GM21619 (cell line): Measurements from ENCODE around the gene ATP2B2.
"Not testable (repeated sequence)": the region's sequence is repeated elsewhere in the genome, so short reads cannot be mapped to it uniquely, and the experiment has no call there.

Source experiments
- ATAC-seq: cut with Tn5 transposase; IDR thresholded peaks from one replicate; pipeline ENCODE4 v1.9.1; 2021; ENCODE audit not compliant: unreplicated experiment

Gene ATP2B2

DNA sequence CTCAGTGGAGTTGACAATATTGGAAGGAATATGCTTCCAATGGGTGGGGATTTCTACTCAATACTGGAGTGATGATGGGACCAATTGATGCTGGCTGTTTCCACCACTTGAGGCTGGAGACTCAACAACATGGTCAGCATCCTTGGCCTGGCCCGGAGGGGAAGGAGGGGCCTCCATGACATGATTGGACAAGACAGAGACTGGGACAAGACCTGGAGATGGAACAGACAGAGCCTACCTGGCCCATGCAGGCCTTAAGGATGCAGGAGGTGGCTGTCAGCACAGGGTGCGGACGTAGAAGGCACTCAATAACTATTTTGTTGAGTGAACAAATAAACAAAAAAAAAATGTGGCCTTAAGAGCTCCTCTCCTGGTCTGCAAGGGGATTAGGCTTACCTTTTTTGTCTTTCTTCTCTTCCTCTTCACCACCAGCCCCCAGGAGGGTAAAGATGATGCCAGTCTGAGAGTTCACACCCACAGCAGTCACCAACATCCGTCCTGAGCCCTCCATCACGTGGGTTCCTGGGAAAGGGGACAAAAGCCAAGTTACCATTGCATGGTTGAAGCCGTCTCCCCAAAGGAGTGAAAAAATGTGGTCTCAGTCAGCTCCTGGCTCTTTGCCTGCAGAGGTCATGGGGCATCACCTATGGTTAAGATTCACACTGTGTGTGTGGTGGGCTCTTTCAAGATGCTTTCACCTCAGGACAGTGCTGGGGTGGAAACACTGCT lies 117.3 kb downstream of the ATP2B2 start:
- ATAC-seq: no peak

DNA sequence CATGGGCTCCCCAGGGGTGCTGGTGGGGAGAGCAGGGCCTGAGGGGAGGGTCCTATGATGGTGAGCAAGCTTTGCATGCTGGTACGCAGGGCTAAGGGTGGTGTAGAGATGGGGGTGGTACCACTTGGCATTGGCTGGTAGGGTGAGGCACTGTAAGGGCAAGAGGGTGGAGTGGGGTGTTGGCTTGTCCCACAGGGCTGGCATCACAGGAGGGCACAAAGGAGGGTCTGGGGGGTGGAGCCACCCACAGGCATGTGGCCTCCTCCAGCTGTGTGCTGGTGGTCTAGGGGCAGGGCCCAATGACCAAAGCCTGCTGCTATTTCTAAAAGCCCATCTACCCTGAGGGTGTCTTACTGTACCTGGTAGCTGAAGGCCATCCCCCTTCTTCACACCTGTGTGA lies 119.3 kb downstream of the ATP2B2 start:
- ATAC-seq: no peak

DNA sequence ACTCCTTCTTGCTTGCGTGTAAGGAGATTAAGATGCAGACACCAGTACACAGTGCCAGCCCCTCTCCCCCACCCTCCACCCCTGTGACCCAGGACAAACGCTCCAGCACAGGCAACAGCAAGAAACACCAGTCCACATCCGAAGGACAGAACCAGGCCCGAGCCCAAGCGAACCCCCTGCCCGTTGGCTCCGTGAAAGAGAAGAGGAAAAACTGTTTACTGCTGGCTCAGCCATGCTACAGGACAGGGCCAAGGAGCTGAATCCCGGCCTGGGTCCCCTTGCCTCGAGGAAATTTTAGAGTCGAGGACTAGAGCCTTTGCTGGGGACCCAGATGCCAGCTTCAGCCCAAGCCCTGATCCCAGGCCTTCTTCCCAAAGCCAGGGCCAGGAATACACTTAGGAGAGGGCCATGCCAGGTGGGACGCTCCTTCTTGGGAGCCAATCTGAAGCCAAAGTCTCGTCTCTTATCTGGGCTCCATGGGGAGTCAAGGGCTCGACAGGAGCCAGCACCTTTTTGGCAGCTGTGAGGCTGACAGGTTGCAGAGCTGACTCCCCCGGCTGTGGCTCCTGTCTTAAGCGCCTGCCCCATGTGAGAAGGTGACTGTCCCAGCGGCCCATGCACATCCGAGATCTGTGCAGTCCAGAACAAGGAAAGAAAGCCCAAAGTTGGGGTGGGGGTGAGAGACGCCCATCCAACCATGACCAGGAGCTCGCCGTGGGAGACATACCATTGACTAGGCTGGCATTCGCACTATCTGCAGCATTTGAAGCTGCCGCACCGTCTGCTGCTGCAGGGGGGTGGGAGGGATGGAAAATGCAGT lies 120.6 kb downstream of the ATP2B2 start:
- no peak for ATAC-seq

DNA sequence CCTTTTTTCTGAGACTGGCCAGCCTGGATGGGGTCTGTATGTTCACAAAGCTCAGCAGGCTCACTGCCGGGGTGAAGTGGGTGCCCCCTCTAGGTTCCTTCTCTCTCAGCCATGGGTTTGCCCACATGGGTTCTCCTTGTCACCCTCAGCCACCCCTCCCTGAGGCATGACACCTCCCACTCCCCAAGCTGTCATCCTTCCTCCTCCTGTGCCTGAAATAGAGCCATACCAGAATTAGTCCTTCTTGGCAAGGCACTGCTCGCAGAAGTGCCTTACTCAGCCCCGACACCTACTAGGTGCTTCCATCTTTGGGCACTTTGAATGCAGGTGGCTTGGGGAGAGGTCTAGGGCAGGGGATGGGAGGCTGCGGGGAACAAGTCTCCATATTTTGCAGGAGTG lies 121.5 kb downstream of the ATP2B2 start:
- no peak for ATAC-seq

DNA sequence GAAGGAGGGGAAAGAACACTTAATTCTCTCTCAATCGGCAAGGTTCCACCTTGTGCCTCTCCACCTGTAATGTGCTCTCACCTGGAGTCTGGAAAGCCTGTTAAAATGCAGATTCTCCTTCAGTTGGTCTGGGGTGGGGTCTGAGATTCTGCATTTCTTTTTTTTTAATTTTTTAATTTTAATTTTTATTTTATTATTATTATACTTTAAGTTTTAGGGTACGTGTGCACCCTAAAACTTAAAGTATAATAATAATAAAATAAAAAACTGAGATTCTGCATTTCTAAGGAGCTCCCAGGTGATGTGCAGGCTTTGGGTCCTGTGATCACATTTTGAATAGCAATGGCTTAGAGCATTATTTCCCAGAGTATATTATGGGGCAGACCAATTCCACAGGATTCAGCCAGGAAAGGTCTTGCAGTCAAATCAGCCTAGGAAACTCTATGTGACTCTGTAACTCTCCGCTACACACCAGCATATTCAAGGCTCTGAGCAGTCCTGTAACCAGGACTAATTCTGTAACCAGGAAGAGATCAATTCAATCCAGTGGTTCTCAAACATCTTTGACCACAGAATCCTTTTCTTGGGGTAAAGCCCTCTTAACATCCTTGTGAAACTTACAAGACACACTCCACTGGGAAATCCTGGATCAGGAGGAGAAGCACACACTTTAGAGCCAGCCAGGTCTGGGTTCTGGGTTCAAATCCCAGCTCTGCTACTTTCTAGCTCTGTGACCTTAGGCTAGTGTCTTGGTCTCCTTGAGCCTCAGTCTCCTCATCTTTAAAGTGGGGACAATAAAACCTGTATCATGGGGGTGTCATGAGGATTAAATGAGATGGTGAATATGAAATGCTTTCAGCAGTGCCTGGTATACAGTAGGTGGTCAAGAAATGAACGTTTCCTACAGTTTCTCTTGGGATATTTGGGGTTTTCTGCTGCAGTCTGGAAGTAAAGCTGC lies 122.2 kb downstream of the ATP2B2 start:
- ATAC-seq: no peak

DNA sequence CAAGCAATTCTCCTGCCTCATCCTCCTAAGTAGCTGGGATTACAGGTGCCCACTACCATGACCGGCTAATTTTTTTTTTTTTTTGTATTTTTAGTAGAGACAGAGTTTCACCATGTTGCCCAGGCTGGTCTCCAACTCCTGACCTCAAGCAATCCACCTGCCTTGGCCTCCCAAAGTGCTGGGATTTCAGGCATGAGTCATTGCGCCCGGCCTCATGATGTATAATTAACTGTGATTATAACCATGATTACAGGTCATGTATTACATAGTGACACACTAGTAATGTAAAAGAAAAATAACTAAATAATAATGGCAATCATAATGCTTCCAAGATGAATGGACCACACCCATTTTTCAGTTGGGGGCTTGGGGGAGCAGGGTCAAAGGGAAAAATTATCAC lies 122.9 kb downstream of the ATP2B2 start:
- not testable (repeated sequence) for ATAC-seq

DNA sequence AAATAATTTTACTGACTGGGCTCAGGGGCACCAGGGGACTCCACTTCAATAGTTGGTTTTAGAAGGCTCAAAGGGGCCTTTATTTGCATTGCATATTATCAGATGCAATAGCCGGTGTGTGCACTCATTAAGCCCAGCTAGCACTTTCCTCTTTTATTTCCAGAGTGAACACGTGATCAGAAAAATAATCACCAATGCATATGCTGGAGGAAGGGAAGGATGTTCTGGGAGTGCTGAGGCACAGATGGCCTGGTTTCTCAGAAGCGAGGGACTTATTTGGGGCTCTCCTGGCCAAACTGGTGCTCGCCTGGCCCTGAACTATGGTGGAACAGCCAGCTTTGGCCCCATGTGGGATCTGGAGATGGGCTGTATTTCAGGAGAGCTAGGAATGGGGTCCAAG lies 124.0 kb downstream of the ATP2B2 start:
- ATAC-seq: no peak

DNA sequence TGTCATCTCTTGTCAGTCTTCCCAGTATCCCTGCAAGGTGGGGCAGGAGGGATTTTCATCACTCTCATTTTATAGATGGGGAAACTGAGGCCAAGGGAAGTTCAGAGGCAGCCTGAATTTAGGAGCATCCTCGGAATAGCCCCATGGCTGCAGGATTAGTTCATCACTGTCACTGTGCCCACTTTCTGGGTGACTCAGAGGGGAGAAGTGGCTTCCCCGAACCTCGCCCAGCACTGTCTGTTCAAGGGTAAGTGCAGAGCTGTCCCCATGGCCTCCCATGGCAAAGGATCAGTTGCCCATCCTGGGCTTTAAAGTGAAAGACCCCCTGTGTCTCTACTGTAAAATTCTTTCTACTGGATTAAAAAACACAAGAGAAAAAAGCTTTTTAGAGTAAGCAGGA lies 124.5 kb downstream of the ATP2B2 start:
- no peak for ATAC-seq

DNA sequence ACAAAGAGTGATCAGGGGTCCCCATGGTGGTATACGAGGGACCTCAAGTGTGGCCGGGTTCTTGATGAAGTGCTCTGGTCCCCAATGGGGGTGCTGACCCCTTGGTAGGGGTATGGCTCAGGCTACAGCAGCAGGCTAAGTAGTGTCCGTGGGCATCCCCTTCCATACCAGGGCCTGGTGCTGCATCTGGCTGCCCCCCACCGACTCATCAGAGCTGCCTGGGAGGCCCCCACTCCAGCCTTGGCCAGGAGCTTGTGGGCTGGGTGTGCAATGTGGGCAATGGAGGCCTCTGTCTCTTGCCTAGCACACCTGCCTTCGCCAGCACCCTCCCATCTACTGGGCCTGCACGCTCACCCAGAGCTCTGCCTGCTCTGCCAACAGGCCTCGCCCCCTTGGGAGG lies 125.4 kb downstream of the ATP2B2 start:
- ATAC-seq: no peak

DNA sequence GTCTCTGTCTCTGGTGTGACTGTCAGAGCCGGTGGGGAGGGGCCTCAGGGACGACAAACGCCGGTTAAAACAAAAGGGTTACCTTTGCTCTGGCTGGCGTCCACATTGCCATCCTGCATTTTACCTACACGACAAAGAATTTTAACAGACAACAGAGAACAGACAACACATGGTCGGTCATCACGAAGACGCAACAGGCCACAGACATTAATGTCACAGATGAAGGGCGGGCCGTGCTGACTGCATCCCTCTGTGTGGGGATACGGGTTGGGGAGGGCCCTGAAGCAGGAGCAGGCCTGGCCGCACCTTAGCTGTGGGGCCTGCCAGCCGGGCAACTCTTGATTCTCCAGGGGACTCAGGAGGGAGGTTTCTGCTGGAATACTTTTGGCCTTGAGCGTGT lies 126.2 kb downstream of the ATP2B2 start:
- ATAC-seq: no peak

DNA sequence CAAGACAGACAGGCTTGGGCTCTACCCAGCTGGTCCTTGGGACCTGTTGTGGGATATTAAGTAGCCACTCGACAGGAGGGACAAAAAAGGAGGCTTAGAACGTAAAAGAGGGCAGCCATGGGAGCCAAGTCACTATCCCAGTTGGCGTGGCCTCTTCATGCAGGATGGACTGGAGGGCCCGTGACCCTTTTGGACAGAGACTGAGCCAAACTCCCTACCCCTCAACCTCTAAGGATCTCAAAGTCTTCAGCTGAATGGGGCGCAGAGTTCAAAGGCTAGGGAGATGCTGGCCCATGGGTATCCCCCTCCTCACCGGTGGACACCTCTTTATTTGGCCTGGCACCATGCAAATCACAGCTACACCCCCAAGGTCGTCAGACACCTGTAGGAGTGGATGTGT lies 126.6 kb downstream of the ATP2B2 start:
- no peak for ATAC-seq

DNA sequence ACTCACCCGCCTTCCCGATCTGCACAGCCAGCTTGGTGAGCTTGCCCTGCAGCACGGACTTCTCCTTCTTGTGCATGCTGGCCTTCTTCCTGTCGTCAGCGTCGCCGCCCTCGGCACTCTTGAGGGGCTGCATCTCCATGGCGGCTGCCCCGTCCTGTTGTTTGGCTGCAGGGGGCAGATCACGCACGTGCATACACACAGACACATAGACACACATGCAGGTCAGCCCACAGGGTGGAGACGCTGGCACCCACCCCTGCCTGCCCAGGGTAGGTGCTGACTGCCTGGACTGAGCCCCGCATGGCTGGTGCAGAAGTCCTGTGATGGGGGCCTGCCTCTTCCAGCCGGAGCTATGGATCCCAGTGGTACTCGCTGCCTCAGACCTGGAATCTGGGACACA lies 127.1 kb downstream of the ATP2B2 start:
- no peak for ATAC-seq

DNA sequence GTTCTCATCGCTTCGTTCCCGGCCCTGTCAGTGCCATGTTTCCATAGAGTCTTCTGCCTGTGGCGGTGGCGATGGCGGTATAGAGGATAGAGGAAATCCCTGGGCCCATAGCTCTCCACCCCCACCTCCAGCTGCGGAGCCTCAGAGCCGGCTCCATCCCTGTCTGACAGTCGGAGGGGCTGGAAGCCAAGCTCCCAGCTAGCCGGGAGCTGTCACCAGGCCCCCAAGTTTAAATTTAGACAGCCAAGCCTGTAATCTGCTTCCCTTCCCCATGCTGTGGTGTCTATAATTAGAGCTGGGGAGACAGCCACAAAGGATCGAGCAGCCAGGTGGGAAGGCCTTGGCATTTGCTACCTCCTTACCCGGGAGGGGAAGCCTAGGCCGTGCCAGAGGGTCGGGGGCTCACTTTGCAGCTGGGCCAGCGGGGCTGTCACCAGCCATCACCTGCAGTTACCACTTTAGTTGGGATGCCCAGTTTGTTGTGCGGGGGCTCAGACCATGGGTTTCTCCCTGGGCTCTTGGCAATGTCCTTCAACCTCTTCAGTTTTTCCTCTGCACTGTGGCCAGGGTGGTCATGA lies 128.1 kb downstream of the ATP2B2 start:
- ATAC-seq: no peak

DNA sequence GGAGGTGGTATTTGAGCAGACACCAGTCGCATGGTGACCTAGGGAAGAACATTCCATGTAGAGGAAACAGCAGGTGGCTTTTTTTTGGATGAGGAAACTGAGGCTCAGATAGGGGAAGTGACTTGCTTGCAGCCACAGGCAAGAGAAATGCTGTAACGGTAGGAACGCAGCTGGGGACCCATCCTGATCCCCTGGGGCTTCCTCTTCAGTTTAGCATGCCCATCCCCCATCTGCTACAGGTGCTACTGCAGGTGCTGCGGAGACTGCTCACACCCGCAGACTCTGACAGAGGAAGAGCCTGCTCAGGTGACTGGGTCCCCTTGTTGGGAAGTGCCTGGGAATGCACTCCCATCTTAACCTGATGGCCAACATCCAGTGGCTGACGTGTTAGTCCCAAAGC lies 129.0 kb downstream of the ATP2B2 start:
- no peak for ATAC-seq

DNA sequence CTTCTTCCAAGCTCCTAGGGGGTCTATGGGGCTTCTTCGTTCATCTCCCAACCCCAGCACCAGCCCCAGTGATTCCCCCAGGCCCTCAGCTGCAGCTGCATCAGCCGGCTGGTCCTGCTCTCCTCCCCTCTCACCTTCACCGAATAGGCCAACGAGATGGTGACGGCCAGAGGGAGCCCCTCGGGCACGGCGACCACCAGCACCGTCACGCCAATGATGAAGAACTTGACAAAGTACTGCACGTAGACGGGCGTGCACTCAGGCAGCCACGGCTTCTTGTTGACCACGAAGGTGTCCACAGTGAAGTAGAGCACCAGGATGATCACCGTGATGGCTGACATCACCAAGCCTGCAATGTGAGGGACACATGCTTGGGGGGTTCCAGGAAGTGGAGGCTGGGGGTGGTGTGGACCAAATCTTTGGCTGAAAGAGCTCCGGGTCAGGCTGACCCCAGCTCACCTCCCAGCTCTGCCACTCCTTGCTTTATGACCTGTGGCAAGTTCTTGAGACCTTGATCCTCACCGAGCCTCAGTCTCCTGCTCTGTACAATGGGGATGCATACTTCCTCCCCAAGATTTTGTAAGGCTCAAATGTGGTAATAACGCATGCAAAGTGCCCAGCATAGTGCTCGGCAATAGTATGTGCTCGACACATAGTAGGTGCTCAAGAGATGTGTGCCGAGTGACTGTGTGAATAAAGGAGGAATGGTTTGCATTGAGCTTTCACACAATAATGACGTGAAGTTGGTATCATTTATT lies 129.9 kb downstream of the ATP2B2 start:
- ATAC-seq: no peak

DNA sequence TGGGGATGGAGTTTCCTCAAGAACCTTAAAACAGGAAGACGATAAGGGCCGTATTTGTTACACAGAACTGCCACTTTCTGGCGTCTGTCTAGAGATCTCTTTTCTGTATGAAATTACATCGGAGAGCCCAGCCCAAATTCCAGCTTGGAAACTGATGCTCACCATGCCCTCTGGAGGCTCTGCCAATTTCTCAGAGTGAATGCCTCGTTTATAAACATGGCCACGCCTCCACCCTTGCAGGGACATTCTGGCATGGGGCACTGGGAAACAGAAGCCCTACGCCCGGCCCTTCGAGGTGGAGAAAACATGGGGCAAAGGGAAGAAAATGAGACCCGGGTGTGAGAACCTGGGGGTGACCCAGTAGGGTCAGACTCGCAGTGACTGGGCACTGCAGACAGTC lies 131.1 kb downstream of the ATP2B2 start:
- ATAC-seq: no peak

DNA sequence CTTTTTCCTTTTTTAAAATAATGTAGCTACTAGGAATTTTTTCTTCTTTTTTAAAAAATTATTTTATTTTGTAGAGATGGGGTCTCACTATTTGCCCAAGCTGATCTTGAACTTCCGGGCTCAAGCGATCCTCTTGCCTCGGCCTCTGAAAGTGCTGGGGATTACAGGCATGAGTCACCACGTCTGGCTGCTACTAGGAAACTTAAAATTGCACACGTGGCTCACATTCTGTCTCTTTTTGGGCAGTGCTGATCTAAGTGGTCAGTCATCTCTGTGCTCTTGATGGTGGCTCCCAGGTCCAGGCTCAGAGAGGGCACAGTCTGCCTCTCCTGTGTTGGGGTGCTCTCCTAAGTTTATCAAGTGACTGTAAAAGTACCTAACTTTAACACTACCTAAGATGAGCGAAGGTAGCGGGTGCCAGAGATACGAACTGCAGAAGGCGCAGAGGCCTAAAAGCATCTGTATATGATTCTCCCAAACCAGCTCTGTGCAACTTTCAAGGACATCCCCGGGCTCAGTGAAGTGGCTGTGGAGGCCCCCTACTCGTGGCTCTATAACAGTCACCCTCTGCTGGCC lies 131.6 kb downstream of the ATP2B2 start:
- ATAC-seq: no peak

DNA sequence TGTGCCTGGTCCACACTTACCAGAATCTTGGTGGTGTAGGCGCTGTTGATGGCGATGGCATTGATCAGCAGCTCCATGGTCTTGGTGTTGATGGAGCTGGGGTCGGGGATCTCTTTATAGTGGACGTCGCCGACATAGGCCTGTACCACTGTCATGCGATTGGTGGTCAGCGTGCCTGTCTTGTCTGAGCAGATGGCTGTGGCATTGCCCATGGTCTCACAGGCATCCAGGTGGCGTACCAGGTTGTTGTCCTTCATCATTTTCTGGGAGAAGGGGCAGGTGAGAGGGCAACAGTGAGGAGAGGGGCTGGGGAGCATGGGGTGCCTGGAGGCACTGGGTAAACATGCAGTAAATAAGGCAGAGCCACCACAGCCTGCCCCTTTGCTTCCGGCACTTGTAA lies 133.6 kb downstream of the ATP2B2 start:
- no peak for ATAC-seq

DNA sequence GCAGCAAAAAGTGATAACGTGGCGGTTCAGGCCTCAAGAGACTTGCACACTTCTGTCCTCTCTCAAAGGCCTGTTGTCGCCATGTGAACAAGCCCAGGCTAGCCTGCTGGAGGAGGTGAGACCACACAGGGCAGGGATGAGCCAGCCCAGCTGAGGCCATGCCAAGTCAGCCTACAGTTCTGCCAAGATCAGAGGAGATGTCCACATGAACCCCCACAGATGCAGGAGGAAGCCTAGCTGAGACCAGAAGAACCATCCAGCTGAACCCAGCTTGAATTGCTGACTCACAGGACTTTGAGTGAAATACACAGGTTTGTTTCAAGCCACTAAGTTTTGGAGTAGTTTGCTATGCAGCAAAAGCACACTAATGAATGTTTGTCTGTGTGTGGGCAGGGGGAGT lies 134.2 kb downstream of the ATP2B2 start:
- no peak for ATAC-seq

DNA sequence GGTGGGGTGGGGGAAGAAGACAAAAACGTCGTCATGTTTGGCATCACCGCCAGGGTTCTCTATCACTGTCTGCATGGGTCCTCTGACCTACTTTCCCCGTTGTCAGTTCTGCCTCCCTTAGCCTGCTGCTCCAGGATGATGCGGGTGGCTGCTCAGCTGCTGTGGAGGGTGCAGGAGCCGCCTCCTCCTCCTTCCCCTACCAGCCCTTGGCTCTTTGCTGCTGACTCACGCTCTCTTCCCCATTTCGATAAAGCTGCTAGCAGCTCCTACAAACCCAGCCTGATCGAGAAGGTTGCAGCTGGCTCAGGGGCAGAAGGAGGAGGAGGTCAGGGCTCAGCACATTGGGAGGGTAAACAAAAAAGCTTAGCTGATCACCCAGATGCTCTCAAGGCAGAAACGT lies 135.0 kb downstream of the ATP2B2 start:
- no peak for ATAC-seq
